Epithelial cell of proximal tubule (primary cell): ENCODE data around the gene GPBP1. TPM values are rescaled to one million over a fixed set of nuclear protein-coding genes. Genes with fewer than 3 reads are reported as not detected.
"Not testable (repeated sequence)": the region's sequence is repeated elsewhere in the genome, so short reads cannot be mapped to it uniquely, and the experiment has no call there.

ENCODE experiments used
- DNase-seq: peaks from one replicate; pipeline ENCODE4 v3.0.0-alpha.2; 2011; ENCODE audit warnings: low read depth
- H3K4me3 ChIP-seq: 2 replicates; pipeline ENCODE4 v1.5.1; 2011; ENCODE audit warnings: low read depth, mild to moderate bottlenecking, low read length
- CTCF ChIP-seq: conservative IDR thresholded peaks from 2 replicates; pipeline ENCODE4 v1.5.1; 2012; ENCODE audit warnings: low read depth, mild to moderate bottlenecking, low read length
- total RNA-seq: library from RNA; depleted of rRNA; stranded (reverse); fragments of >200 nt; gene quantifications from 2 replicates; pipeline ENCODE4 v1.2.3, GENCODE V29; 2015

Gene GPBP1
- total RNA-seq, 1 donor from 2014 or later = 41.1 TPM

- DNase-seq = no peak
- H3K4me3 ChIP-seq = no peak overlapping the region
- no peak for TF ChIP-seq CTCF
These were observed 16.7 kb downstream of the GPBP1 start for GRCh38 chr5:57190593-57190992.

- no peak overlapping the region for H3K4me3 ChIP-seq
- TF ChIP-seq CTCF = no peak
- no peak for DNase-seq
These were observed 17.3 kb downstream of the GPBP1 start for GRCh38 chr5:57191163-57191562.

GRCh38 chr5:57191986-57192385 lies 18.1 kb downstream of the GPBP1 start:
- DNase-seq = no peak
- H3K4me3 ChIP-seq = no peak overlapping the region
- TF ChIP-seq CTCF = no peak

- DNase-seq = not testable (repeated sequence)
These were observed 19.0 kb downstream of the GPBP1 start for GRCh38 chr5:57192832-57193231.

GRCh38 chr5:57193757-57194413 lies 20.0 kb downstream of the GPBP1 start:
- no peak overlapping the region for H3K4me3 ChIP-seq
- no peak for DNase-seq
- TF ChIP-seq CTCF = no peak

More at GRCh38 chr5:57192832-57193231, 19.0 kb downstream of the GPBP1 start:
- H3K4me3 ChIP-seq = not testable (repeated sequence)

GRCh38 chr5:57194653-57195052 lies 20.8 kb downstream of the GPBP1 start:
- H3K4me3 ChIP-seq = no peak overlapping the region
- no peak for TF ChIP-seq CTCF
- no peak for DNase-seq

GRCh38 chr5:57195060-57195459 lies 21.2 kb downstream of the GPBP1 start:
- TF ChIP-seq CTCF = no peak
- no peak overlapping the region for H3K4me3 ChIP-seq
- no peak for DNase-seq

GRCh38 chr5:57199866-57200265 lies 26.0 kb downstream of the GPBP1 start:
- DNase-seq = no peak
- no peak for TF ChIP-seq CTCF
- no peak overlapping the region for H3K4me3 ChIP-seq
